CD4-positive, CD25-positive, alpha-beta regulatory T cell (primary cell): ENCODE results near the gene ELL. TPM values are rescaled to one million over a fixed set of nuclear protein-coding genes. Genes with fewer than 3 reads are reported as not detected.
"Not testable (repeated sequence)": the region's sequence is repeated elsewhere in the genome, so short reads cannot be mapped to it uniquely, and the experiment has no call there.

Source experiments
- ATAC-seq, 2 donors: fragments of 150-1000 bp; cut with Tn5 transposase; one replicate each; pipeline ENCODE4 v1.10.0; 2021; ENCODE audit warnings: low read depth in 2 of 2, moderate number of reproducible peaks in 2 of 2, moderate library complexity in 1 of 2
- DNase-seq, 3 donors: peaks; one replicate each; pipeline versions ENCODE4 v3.0.0 to v3.0.0-alpha.2; 2012 to 2022; ENCODE audit warnings: mixed read lengths in 1 of 3
- H3K27ac ChIP-seq: one replicate; pipeline ENCODE4 v1.7.0; 2013; ENCODE audit warnings: mild to moderate bottlenecking, low read length; ENCODE audit not compliant: insufficient read depth, poor library complexity, severe bottlenecking
- H3K27me3 ChIP-seq: one replicate; pipeline ENCODE4 v1.7.0; 2013; ENCODE audit warnings: low read length; ENCODE audit not compliant: control insufficient read depth, insufficient read depth
- H3K36me3 ChIP-seq: one replicate; pipeline ENCODE4 v1.7.0; 2013; ENCODE audit warnings: mild to moderate bottlenecking, low read length, moderate library complexity; ENCODE audit not compliant: control insufficient read depth, insufficient read depth
- H3K4me1 ChIP-seq: 2 replicates; pipeline ENCODE4 v1.7.0; 2013; ENCODE audit warnings: mild to moderate bottlenecking, low read length; ENCODE audit not compliant: insufficient read depth, control insufficient read depth, poor library complexity, severe bottlenecking
- H3K4me3 ChIP-seq: one replicate; pipeline ENCODE4 v1.7.0; 2013; ENCODE audit warnings: low read depth, mild to moderate bottlenecking, low read length, moderate library complexity
- H3K9me3 ChIP-seq, 2 experiments: 1 replicate in 1 of 2; 2 replicates in 1 of 2; pipeline ENCODE4 v1.7.0; 2013; ENCODE audit warnings: low read length in 2 of 2, mild to moderate bottlenecking in 1 of 2, moderate library complexity in 1 of 2; ENCODE audit not compliant: control insufficient read depth in 2 of 2
- H3K27ac Mint-ChIP-seq, 3 donors: one replicate each; pipeline ENCODE4 v1.8.0; 2020 to 2022; ENCODE audit warnings: mild to moderate bottlenecking in 3 of 3, mixed read lengths in 3 of 3, moderate library complexity in 2 of 3
- H3K27me3 Mint-ChIP-seq: one replicate; pipeline ENCODE4 v1.8.0; 2022; ENCODE audit warnings: mild to moderate bottlenecking, mixed read lengths
- H3K36me3 Mint-ChIP-seq: one replicate; pipeline ENCODE4 v1.8.0; 2020; ENCODE audit warnings: mixed read lengths
- H3K4me1 Mint-ChIP-seq, 4 donors: one replicate each; pipeline ENCODE4 v1.8.0; 2020 to 2022; ENCODE audit warnings: mixed read lengths in 4 of 4, mild to moderate bottlenecking in 1 of 4
- H3K4me3 Mint-ChIP-seq, 4 donors: one replicate each; pipeline ENCODE4 v1.8.0; 2020 to 2022; ENCODE audit warnings: mild to moderate bottlenecking in 4 of 4, mixed read lengths in 4 of 4, moderate library complexity in 3 of 4
- H3K9me3 Mint-ChIP-seq, 7 donors: one replicate each; pipeline ENCODE4 v1.8.0; 2020 to 2022; ENCODE audit warnings: mixed read lengths in 7 of 7, mild to moderate bottlenecking in 3 of 7, moderate library complexity in 2 of 7
- polyA plus RNA-seq, 4 donors: library from polyadenylated mRNA; unstranded; fragments of 300-500 nt; fragmentation: Illumina TruSeq; gene quantifications; one replicate each; pipeline ENCODE4 v1.2.3, GENCODE V29; 2021
- total RNA-seq: library from RNA; stranded (reverse); gene quantifications from one replicate; pipeline ENCODE4 v1.2.3, GENCODE V29; 2022

Gene ELL
- total and polyA plus RNA-seq, 5 donors from 2014 or later, result 7.7 to 53.6 (median 10.0) TPM

GRCh38 chr19:18416778-18417249, 105.1 kb downstream of the ELL start:
- Histone ChIP-seq H3K27me3 (no peaks in the 10 kb centered on the region), H3K4me3 (no peak overlapping the region), H3K9me3 (no peaks in the 10 kb centered on the region), H3K36me3 (no peaks in the 10 kb centered on the region), H3K27ac (no peak overlapping the region), H3K4me1 (peaks cover 69% of the 10 kb centered on the region)
- DNase-seq (peak in 2 of 3 donors; percentile 55 to 57), ATAC-seq (no peak)
- peak overlapping the region; percentile 81 to 94 (median 90) for H3K4me3 Mint-ChIP-seq
- peaks cover 0 to 65% (median 31%) of the 10 kb centered on the region in 4 donors for H3K4me1 Mint-ChIP-seq
- peaks cover 0 to 2% (median 0%) of the 10 kb centered on the region in 7 donors for H3K9me3 Mint-ChIP-seq
- H3K27me3 Mint-ChIP-seq, result peaks cover 37% of the 10 kb centered on the region
- H3K27ac Mint-ChIP-seq, result peak overlapping the region in 1 of 3 donors; percentile 66
- H3K36me3 Mint-ChIP-seq, result no peaks in the 10 kb centered on the region

DNA sequence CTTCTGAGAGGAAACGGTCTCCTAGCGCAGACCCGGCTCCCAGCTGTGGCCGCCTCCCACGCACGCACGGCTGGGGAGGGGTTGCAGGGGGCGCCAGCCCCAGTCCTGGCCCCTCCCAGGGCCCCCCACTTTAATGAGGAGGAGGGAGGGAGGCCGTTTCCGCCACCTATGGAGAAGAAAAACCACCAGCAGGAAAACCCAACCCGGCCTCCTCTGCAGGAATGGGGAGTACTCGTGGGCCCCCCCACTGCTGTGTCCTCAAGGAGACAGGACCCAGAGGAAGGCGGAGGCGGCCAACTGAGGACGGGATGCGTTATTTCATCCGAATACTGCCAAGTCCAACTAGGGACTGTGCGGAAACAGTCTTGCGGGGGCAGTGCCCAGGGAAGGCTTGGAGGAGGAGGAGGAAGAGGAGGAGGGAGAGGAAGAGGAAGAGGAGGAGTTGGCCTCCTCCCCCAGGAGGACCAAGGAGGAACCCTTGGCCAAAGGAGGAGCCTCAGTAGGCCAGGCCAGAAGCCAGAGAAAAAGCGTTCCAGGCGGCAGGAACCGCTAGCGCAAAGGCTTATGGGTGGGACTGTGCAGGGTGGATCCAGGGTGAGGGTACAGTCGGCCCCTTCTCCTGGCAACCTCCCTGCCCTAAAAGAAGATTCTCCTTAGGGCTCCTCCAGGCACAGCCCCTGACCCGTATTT, 106.5 kb downstream of the ELL start:
- ATAC-seq (no peak), DNase-seq (no peak)
- Histone ChIP-seq H3K4me1 (peaks cover 54% of the 10 kb centered on the region), H3K27ac (no peak overlapping the region), H3K4me3 (no peak overlapping the region), H3K27me3 (no peaks in the 10 kb centered on the region), H3K36me3 (no peaks in the 10 kb centered on the region), H3K9me3 (no peaks in the 10 kb centered on the region)
- peaks cover 0 to 2% (median 0%) of the 10 kb centered on the region in 7 donors for H3K9me3 Mint-ChIP-seq
- no peaks in the 10 kb centered on the region for H3K36me3 Mint-ChIP-seq
- peak overlapping the region in 3 of 4 donors; percentile 15 to 94 (median 74) for H3K4me3 Mint-ChIP-seq
- H3K27ac Mint-ChIP-seq, result no peak overlapping the region
- H3K27me3 Mint-ChIP-seq, result peaks cover 44% of the 10 kb centered on the region
- peaks cover 3 to 55% (median 27%) of the 10 kb centered on the region in 4 donors for H3K4me1 Mint-ChIP-seq

GRCh38 chr19:18414504-18415177, 107.2 kb downstream of the ELL start:
- Mint-ChIP-seq H3K27me3 (peaks cover 45% of the 10 kb centered on the region), H3K4me3 (peak overlapping the region in 2 of 4 donors; percentile 50 to 94), H3K9me3 (peaks cover 0 to 2% (median 0%) of the 10 kb centered on the region in 7 donors), H3K36me3 (no peaks in the 10 kb centered on the region), H3K27ac (no peak overlapping the region), H3K4me1 (peaks cover 3 to 50% (median 25%) of the 10 kb centered on the region in 4 donors)
- ATAC-seq (no peak), DNase-seq (peak in 1 of 3 donors; percentile 42)
- H3K27me3 ChIP-seq, result no peaks in the 10 kb centered on the region
- peaks cover 49% of the 10 kb centered on the region for H3K4me1 ChIP-seq
- H3K4me3 ChIP-seq, result no peak overlapping the region
- H3K27ac ChIP-seq, result no peak overlapping the region
- no peaks in the 10 kb centered on the region for H3K9me3 ChIP-seq
- H3K36me3 ChIP-seq, result no peaks in the 10 kb centered on the region

- H3K9me3 Mint-ChIP-seq, result peaks cover 0 to 1% (median 0%) of the 10 kb centered on the region in 7 donors
- H3K4me1 ChIP-seq, result peaks cover 34% of the 10 kb centered on the region
- no peaks in the 10 kb centered on the region for H3K9me3 ChIP-seq
- no peak overlapping the region for H3K27ac Mint-ChIP-seq
- peaks cover 3 to 37% (median 15%) of the 10 kb centered on the region in 4 donors for H3K4me1 Mint-ChIP-seq
- ATAC-seq (no peak), DNase-seq (no peak)
- peak overlapping the region in 1 of 4 donors; percentile 83 for H3K4me3 Mint-ChIP-seq
- H3K27me3 Mint-ChIP-seq, result peaks cover 33% of the 10 kb centered on the region
- no peaks in the 10 kb centered on the region for H3K36me3 ChIP-seq
- H3K27ac ChIP-seq, result no peak overlapping the region
- no peak overlapping the region for H3K4me3 ChIP-seq
- H3K27me3 ChIP-seq, result no peaks in the 10 kb centered on the region
- H3K36me3 Mint-ChIP-seq, result no peaks in the 10 kb centered on the region
These were observed 109.1 kb downstream of the ELL start for GRCh38 chr19:18412610-18413239.

DNA sequence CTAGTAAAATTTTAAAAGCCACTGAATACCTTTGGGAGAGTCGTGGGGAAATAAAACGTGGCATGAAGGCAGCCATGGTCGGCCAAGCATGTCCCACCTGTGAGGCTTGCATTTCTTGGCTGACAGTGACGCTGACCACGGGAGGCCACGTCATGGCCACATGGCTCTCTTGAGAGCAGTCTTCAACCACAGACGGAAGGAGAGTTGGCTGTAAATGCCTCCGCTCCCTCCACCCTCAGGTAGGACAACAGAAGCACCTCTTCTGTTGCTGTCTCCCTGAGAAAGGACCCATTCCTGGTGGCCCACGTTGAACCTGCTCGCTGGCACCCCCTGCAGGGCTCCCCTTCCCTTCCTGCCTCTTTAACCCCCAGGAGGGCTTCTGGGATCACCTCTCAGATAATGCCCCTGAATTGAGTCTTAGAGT, 113.8 kb downstream of the ELL start:
- Histone ChIP-seq H3K27ac (no peak overlapping the region), H3K9me3 (no peaks in the 10 kb centered on the region)
- no peaks in the 10 kb centered on the region for H3K9me3 Mint-ChIP-seq

GRCh38 chr19:18406749-18407148, 115.1 kb downstream of the ELL start:
- H3K9me3 ChIP-seq, result no peaks in the 10 kb centered on the region
- no peak overlapping the region for H3K27ac ChIP-seq
- no peak for DNase-seq
- Mint-ChIP-seq H3K4me3 (no peak overlapping the region), H3K4me1 (peaks cover 3 to 8% (median 5%) of the 10 kb centered on the region in 4 donors), H3K9me3 (no peaks in the 10 kb centered on the region), H3K27me3 (peaks cover 14% of the 10 kb centered on the region), H3K36me3 (no peaks in the 10 kb centered on the region), H3K27ac (peak overlapping the region in 1 of 3 donors; percentile 87)
- H3K4me3 ChIP-seq, result no peak overlapping the region
- H3K4me1 ChIP-seq, result no peaks in the 10 kb centered on the region
- no peaks in the 10 kb centered on the region for H3K27me3 ChIP-seq
- H3K36me3 ChIP-seq, result no peaks in the 10 kb centered on the region
- no peak for ATAC-seq

More for the DNA sequence above, 113.8 kb downstream of the ELL start:
- DNase-seq, result no peak
- Mint-ChIP-seq H3K27me3 (peaks cover 10% of the 10 kb centered on the region), H3K27ac (no peak overlapping the region), H3K4me3 (no peak overlapping the region), H3K36me3 (no peaks in the 10 kb centered on the region), H3K4me1 (peaks cover 3 to 7% (median 5%) of the 10 kb centered on the region in 4 donors)
- Histone ChIP-seq H3K4me3 (no peak overlapping the region), H3K36me3 (no peaks in the 10 kb centered on the region), H3K4me1 (no peaks in the 10 kb centered on the region), H3K27me3 (no peaks in the 10 kb centered on the region)
- peak in 1 of 2 donors; percentile 32 for ATAC-seq

- H3K4me3 Mint-ChIP-seq, H3K4me1 ChIP-seq, ATAC-seq, H3K4me3 ChIP-seq, H3K9me3 Mint-ChIP-seq, H3K27ac Mint-ChIP-seq, H3K9me3 ChIP-seq, H3K36me3 ChIP-seq, H3K36me3 Mint-ChIP-seq, H3K27me3 ChIP-seq, H3K27ac ChIP-seq, DNase-seq: not testable (repeated sequence)
- H3K4me1 Mint-ChIP-seq, result peaks cover 2 to 10% (median 4%) of the 10 kb centered on the region in 4 donors
- peaks cover 16% of the 10 kb centered on the region for H3K27me3 Mint-ChIP-seq
These were observed 116.1 kb downstream of the ELL start for GRCh38 chr19:18405754-18406153.
